ENCODE measurements around the gene C3orf70. TPM values are rescaled to one million over a fixed set of nuclear protein-coding genes. Genes with fewer than 3 reads are reported as not detected.

The C3orf70 gene
- total RNA-seq, 2 experiments from 2014 or later = not detected

- Histone ChIP-seq H3K27ac (ENCODE audit: low read depth, low read length, poor library complexity, severe bottlenecking) (no peak overlapping the region), H3K9me3 (ENCODE audit: low read length) (no peaks in the 10 kb centered on the region), H3K36me3 (ENCODE audit: insufficient read depth, low read length) (no peaks in the 10 kb centered on the region), H3K4me2 (ENCODE audit: low read length) (no peak overlapping the region), H3K4me3 (ENCODE audit: low read depth, low read length, poor library complexity, severe bottlenecking) (no peak overlapping the region), H3K79me2 (ENCODE audit: insufficient read depth, low read depth, low read length) (no peaks in the 10 kb centered on the region), H3K4me1 (ENCODE audit: insufficient read depth, low read length, poor library complexity, severe bottlenecking) (no peaks in the 10 kb centered on the region), H4K20me1 (ENCODE audit: insufficient read depth, low read length) (no peaks in the 10 kb centered on the region), H3K9me2 (ENCODE audit: insufficient read depth, low read length) (no peaks in the 10 kb centered on the region), H2AFZ (ENCODE audit: low read length) (no peak overlapping the region)
- POLR2A ChIA-PET = no interaction called here
- CTCF ChIA-PET (ENCODE audit: unreplicated experiment) = no interaction called here
- DNase-seq (ENCODE audit: low spot score) = no peak
- no TSS peak for BruUV-seq (replicated peaks)
- no peak for TF ChIP-seq EZH2phosphoT487 (IDR thresholded peaks at IDR 0.05; ENCODE audit: borderline replicate concordance, low read depth, low read length)
- TF ChIP-seq, protein P1, sequence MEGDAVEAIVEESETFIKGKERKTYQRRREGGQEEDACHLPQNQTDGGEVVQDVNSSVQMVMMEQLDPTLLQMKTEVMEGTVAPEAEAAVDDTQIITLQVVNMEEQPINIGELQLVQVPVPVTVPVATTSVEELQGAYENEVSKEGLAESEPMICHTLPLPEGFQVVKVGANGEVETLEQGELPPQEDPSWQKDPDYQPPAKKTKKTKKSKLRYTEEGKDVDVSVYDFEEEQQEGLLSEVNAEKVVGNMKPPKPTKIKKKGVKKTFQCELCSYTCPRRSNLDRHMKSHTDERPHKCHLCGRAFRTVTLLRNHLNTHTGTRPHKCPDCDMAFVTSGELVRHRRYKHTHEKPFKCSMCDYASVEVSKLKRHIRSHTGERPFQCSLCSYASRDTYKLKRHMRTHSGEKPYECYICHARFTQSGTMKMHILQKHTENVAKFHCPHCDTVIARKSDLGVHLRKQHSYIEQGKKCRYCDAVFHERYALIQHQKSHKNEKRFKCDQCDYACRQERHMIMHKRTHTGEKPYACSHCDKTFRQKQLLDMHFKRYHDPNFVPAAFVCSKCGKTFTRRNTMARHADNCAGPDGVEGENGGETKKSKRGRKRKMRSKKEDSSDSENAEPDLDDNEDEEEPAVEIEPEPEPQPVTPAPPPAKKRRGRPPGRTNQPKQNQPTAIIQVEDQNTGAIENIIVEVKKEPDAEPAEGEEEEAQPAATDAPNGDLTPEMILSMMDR (conservative IDR thresholded peaks at IDR 0.05; ENCODE audit: low read length) = no peak
- intact Hi-C loops (cut with micrococcal nuclease; ENCODE audit: unreplicated experiment) = no loop called here
These were observed 111.3 kb downstream of the C3orf70 start for GRCh38 chr3:185041540-185041939.

DNA sequence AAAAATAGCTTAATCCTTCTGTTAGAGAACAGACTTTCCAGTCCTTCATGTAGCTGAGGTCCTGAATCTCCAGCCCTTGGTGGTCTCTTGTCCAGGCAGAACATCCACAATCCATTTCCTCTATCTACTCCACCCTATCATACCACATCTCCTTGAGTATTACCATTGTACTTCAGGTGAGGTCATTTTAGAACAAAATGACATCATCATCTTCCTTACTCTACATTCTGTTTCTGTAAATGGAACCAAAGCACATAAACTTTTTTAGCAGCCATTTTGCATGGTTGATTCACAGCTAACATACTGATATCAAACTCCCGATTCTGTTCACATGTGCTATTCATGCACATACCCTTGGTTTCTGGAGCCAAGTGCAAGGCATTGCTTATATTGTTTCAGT lies 112.4 kb downstream of the C3orf70 start:
- Histone ChIP-seq H3K36me3 (ENCODE audit: insufficient read depth, low read length) (no peaks in the 10 kb centered on the region), H3K27ac (ENCODE audit: low read depth, low read length, poor library complexity, severe bottlenecking) (no peak overlapping the region), H2AFZ (ENCODE audit: low read length) (no peak overlapping the region), H3K4me3 (ENCODE audit: low read depth, low read length, poor library complexity, severe bottlenecking) (no peak overlapping the region), H3K9me3 (ENCODE audit: low read length) (no peaks in the 10 kb centered on the region), H3K9me2 (ENCODE audit: insufficient read depth, low read length) (no peaks in the 10 kb centered on the region), H3K4me2 (ENCODE audit: low read length) (no peak overlapping the region), H4K20me1 (ENCODE audit: insufficient read depth, low read length) (no peaks in the 10 kb centered on the region), H3K79me2 (ENCODE audit: insufficient read depth, low read depth, low read length) (no peaks in the 10 kb centered on the region), H3K4me1 (ENCODE audit: insufficient read depth, low read length, poor library complexity, severe bottlenecking) (no peaks in the 10 kb centered on the region)
- CTCF ChIA-PET (ENCODE audit: unreplicated experiment) = no interaction called here
- POLR2A ChIA-PET = interaction anchor here (0.5 to 0.7 kb wide), 2 partner anchors 20 to 63 kb away, joined by 3 read pairs; no protein-coding TSS in a partner anchor
- BruUV-seq (replicated peaks) = no TSS peak
- DNase-seq (ENCODE audit: low spot score) = no peak
- intact Hi-C loops (cut with micrococcal nuclease; ENCODE audit: unreplicated experiment) = no loop called here
- TF ChIP-seq, protein P1 (conservative IDR thresholded peaks at IDR 0.05; ENCODE audit: low read length) = no peak
- TF ChIP-seq EZH2phosphoT487 (IDR thresholded peaks at IDR 0.05; ENCODE audit: borderline replicate concordance, low read depth, low read length) = no peak

- H4K20me1 ChIP-seq (ENCODE audit: insufficient read depth, low read length) = no peaks in the 10 kb centered on the region
- H3K9me3 ChIP-seq (ENCODE audit: low read length) = no peaks in the 10 kb centered on the region
These were observed 115.1 kb downstream of the C3orf70 start for GRCh38 chr3:185037801-185038200.

More at GRCh38 chr3:185037801-185038200, 115.1 kb downstream of the C3orf70 start:
- DNase-seq (ENCODE audit: low spot score) = no peak
- Histone ChIP-seq H3K4me2 (ENCODE audit: low read length) (no peak overlapping the region), H2AFZ (ENCODE audit: low read length) (no peak overlapping the region), H3K79me2 (ENCODE audit: insufficient read depth, low read depth, low read length) (no peaks in the 10 kb centered on the region), H3K27ac (ENCODE audit: low read depth, low read length, poor library complexity, severe bottlenecking) (no peak overlapping the region), H3K36me3 (ENCODE audit: insufficient read depth, low read length) (no peaks in the 10 kb centered on the region), H3K9me2 (ENCODE audit: insufficient read depth, low read length) (no peaks in the 10 kb centered on the region), H3K4me1 (ENCODE audit: insufficient read depth, low read length, poor library complexity, severe bottlenecking) (no peaks in the 10 kb centered on the region), H3K4me3 (ENCODE audit: low read depth, low read length, poor library complexity, severe bottlenecking) (no peak overlapping the region)
- intact Hi-C loops (cut with micrococcal nuclease; ENCODE audit: unreplicated experiment) = no loop called here
- CTCF ChIA-PET (ENCODE audit: unreplicated experiment) = no interaction called here
- BruUV-seq (replicated peaks) = no TSS peak
- POLR2A ChIA-PET = no interaction called here
- TF ChIP-seq EZH2phosphoT487 (IDR thresholded peaks at IDR 0.05; ENCODE audit: borderline replicate concordance, low read depth, low read length) = no peak
- TF ChIP-seq, protein P1 (conservative IDR thresholded peaks at IDR 0.05; ENCODE audit: low read length) = no peak
